HepG2 (cell line): ENCODE data around the gene ZCCHC24. TPM values are rescaled to one million over a fixed set of nuclear protein-coding genes. Genes with fewer than 3 reads are reported as not detected.

Experiments
- ARID4A ChIP-seq: sonication (generic); formaldehyde crosslinking; IDR thresholded peaks from 2 replicates; pipeline ENCODE4 v1.5.0; 2020; ENCODE audit warnings: mild to moderate bottlenecking, missing genetic modification reagents, borderline replicate concordance
- ARNTL ChIP-seq: sonication (generic); formaldehyde crosslinking; IDR thresholded peaks from 2 replicates; pipeline ENCODE4 v1.4.0; 2020; ENCODE audit warnings: mild to moderate bottlenecking, missing genetic modification reagents
- MEF2D ChIP-seq: sonication (generic); formaldehyde crosslinking; IDR thresholded peaks from 2 replicates; pipeline ENCODE4 v1.5.1; 2020; ENCODE audit warnings: mild to moderate bottlenecking, missing genetic modification reagents
- NFE2 ChIP-seq: sonication (generic); formaldehyde crosslinking; IDR thresholded peaks from 2 replicates; pipeline ENCODE4 v1.4.0; 2020; ENCODE audit warnings: missing genetic modification reagents
- TCF7L2 ChIP-seq: IDR thresholded peaks from 2 replicates; pipeline ENCODE4 v1.6.1; 2011; ENCODE audit warnings: mild to moderate bottlenecking, low read depth, low read length, moderate library complexity
- TERF1 ChIP-seq: sonication (generic); formaldehyde crosslinking; IDR thresholded peaks from 2 replicates; pipeline ENCODE4 v1.8.0; 2022; ENCODE audit warnings: mild to moderate bottlenecking, missing genetic modification reagents, moderate library complexity
- U2AF2 ChIP-seq: fragments of 200-400 bp; formaldehyde crosslinking; IDR thresholded peaks from 2 replicates; pipeline ENCODE4 v1.6.1; 2017; ENCODE audit warnings: low read depth, mild to moderate bottlenecking, low read length
- ZNF333 ChIP-seq: sonication (generic); formaldehyde crosslinking; IDR thresholded peaks from 2 replicates; pipeline ENCODE4 v1.4.0; 2020; ENCODE audit warnings: mild to moderate bottlenecking, missing genetic modification reagents, borderline replicate concordance
- ZNF563 ChIP-seq: sonication (generic); formaldehyde crosslinking; IDR thresholded peaks from 2 replicates; pipeline ENCODE4 v1.8.0; 2022; ENCODE audit warnings: mild to moderate bottlenecking, moderate library complexity, missing genetic modification reagents
- ZNF839 ChIP-seq: sonication (generic); formaldehyde crosslinking; IDR thresholded peaks from 2 replicates; pipeline ENCODE4 v1.4.0; 2020; ENCODE audit warnings: missing genetic modification reagents, mild to moderate bottlenecking, borderline replicate concordance
- polyA plus RNA-seq, 8 experiments: library from polyadenylated mRNA; depleted of rRNA in 3 of 8; stranded (reverse) in 7 of 8; unstranded in 1 of 8; fragments of >200 nt; fragmentation: Illumina TruSeq in 4 of 8; extraction: Trizol in 4 of 8; gene quantifications; 2 replicates each; pipeline versions ENCODE4 v1.2.1 to v1.2.3, GENCODE V29; 2011 to 2016; ENCODE audit warnings: low read depth in 4 of 8, missing spikeins in 1 of 8, mixed read lengths in 1 of 8; ENCODE audit not compliant: insufficient read depth in 1 of 8
- total RNA-seq, 5 experiments: library from RNA; depleted of rRNA; stranded (reverse); fragments of >200 nt; fragmentation: Illumina TruSeq; extraction: Trizol; gene quantifications; 2 replicates each; pipeline ENCODE4 v1.2.3, GENCODE V29; 2016; ENCODE audit warnings: low read depth in 1 of 5
- TF ChIP-seq, protein P1 (sequence below), 2 experiments: sonication (generic) in 1 of 2; formaldehyde crosslinking in 1 of 2; IDR thresholded peaks; 2 replicates each; pipeline versions ENCODE4 v1.4.0 to v1.6.1; 2016 to 2020; ENCODE audit warnings: borderline replicate concordance in 1 of 2, low read depth in 1 of 2, mild to moderate bottlenecking in 1 of 2, missing genetic modification reagents in 1 of 2
- TF ChIP-seq, protein P2 (sequence below): sonication (generic); formaldehyde crosslinking; conservative IDR thresholded peaks from 2 replicates; pipeline ENCODE4 v1.4.0; 2020; ENCODE audit warnings: missing genetic modification reagents
- TF ChIP-seq, protein P3 (sequence below): sonication (generic); formaldehyde crosslinking; IDR thresholded peaks from 2 replicates; pipeline ENCODE4 v1.8.0; 2022; ENCODE audit warnings: low read depth, missing genetic modification reagents

The ZCCHC24 gene
- total and polyA plus RNA-seq, 2 of the 13 experiments (the other 11 are each of a cell fraction or from before 2014, with no cell fraction given): 3.1 to 7.9 TPM

- TF ChIP-seq, protein P1, sequence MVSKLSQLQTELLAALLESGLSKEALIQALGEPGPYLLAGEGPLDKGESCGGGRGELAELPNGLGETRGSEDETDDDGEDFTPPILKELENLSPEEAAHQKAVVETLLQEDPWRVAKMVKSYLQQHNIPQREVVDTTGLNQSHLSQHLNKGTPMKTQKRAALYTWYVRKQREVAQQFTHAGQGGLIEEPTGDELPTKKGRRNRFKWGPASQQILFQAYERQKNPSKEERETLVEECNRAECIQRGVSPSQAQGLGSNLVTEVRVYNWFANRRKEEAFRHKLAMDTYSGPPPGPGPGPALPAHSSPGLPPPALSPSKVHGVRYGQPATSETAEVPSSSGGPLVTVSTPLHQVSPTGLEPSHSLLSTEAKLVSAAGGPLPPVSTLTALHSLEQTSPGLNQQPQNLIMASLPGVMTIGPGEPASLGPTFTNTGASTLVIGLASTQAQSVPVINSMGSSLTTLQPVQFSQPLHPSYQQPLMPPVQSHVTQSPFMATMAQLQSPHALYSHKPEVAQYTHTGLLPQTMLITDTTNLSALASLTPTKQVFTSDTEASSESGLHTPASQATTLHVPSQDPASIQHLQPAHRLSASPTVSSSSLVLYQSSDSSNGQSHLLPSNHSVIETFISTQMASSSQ (IDR thresholded peaks at IDR 0.05; ENCODE audit: low read depth): peak; percentile 50; the same call in 1 of the 2 replicates
- TF ChIP-seq, protein P1 (CRISPR knock-in tag; IDR thresholded peaks at IDR 0.05; ENCODE audit: borderline replicate concordance): peak; percentile 80; the same call in 1 of the 2 replicates
- TF ChIP-seq, protein P2, sequence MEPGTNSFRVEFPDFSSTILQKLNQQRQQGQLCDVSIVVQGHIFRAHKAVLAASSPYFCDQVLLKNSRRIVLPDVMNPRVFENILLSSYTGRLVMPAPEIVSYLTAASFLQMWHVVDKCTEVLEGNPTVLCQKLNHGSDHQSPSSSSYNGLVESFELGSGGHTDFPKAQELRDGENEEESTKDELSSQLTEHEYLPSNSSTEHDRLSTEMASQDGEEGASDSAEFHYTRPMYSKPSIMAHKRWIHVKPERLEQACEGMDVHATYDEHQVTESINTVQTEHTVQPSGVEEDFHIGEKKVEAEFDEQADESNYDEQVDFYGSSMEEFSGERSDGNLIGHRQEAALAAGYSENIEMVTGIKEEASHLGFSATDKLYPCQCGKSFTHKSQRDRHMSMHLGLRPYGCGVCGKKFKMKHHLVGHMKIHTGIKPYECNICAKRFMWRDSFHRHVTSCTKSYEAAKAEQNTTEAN (CRISPR knock-in tag): 0 out of 2 replicates have a peak, but pooled peaks have one; percentile 34
- TF ChIP-seq TERF1 (peak; percentile 66; the same call in 1 of the 2 replicates), ZNF839 (CRISPR knock-in tag) (no peak; the same call in 1 of the 2 replicates), U2AF2 (no peak), ZNF563 (peak; percentile 76; the same call in 1 of the 2 replicates), NFE2 (CRISPR knock-in tag) (no peak), ARID4A (CRISPR knock-in tag) (peak; percentile 76; the same call in 1 of the 2 replicates), ARNTL (CRISPR knock-in tag) (no peak), TCF7L2 (peak; percentile 54; the same call in 1 of the 2 replicates), ZNF333 (CRISPR knock-in tag) (no peak), MEF2D (CRISPR knock-in tag) (0 out of 2 replicates have a peak, but pooled peaks have one; percentile 66)
- TF ChIP-seq, protein P3, sequence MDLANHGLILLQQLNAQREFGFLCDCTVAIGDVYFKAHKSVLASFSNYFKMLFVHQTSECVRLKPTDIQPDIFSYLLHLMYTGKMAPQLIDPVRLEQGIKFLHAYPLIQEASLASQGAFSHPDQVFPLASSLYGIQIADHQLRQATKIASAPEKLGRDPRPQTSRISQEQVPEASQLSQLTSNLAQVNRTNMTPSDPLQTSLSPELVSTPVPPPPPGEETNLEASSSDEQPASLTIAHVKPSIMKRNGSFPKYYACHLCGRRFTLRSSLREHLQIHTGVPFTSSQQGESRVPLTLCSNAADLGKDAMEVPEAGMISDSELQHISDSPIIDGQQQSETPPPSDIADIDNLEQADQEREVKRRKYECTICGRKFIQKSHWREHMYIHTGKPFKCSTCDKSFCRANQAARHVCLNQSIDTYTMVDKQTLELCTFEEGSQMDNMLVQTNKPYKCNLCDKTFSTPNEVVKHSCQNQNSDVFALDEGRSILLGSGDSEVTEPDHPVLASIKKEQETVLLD (CRISPR knock-in tag): no peak
These were observed 109.8 kb downstream of the ZCCHC24 start (continued) for GRCh38 chr10:79335470-79336235.
